HEK293 (cell line): Measurements from ENCODE around the gene SPPL2B.
A peak's percentile ranks its signal among the peaks of the same experiment; 100 is the strongest.

Experiments
- CTCF ChIA-PET: fragments of 350-600 bp; formaldehyde crosslinking; extraction: SDS; loops from one replicate; lab custom pipeline; 2021; ENCODE audit warnings: antibody characterized with exemption; lab: Yijun Ruan, JAX
- POLR2A ChIA-PET: fragments of 300-600 bp; formaldehyde crosslinking; extraction: SDS; loops from one replicate; lab custom pipeline; 2020; ENCODE audit warnings: antibody characterized with exemption, inconsistent platforms; lab: Yijun Ruan, JAX
- H3K27ac ChIP-seq: fragments of 200-500 bp; sonication (Bioruptor generic); 2 replicates; pipeline ENCODE4 v1.5.1; 2014; ENCODE audit warnings: low read depth, low read length, control low read depth, inconsistent platforms; ENCODE audit errors: extremely low read depth
- H3K36me3 ChIP-seq, 2 experiments: fragments of 200-500 bp in 1 of 2; sonication (Bioruptor generic) in 1 of 2; 1 replicate in 1 of 2; 2 replicates in 1 of 2; pipeline ENCODE4 v1.5.1; 2014 to 2017; ENCODE audit warnings: inconsistent platforms in 2 of 2, low read length in 2 of 2; ENCODE audit not compliant: control insufficient read depth in 2 of 2, insufficient read depth in 1 of 2
- H3K4me1 ChIP-seq: fragments of 200-500 bp; sonication (Bioruptor generic); 2 replicates; pipeline ENCODE4 v1.5.1; 2014; ENCODE audit warnings: mild to moderate bottlenecking, low read length, inconsistent platforms; ENCODE audit not compliant: control insufficient read depth, insufficient read depth
- H3K4me3 ChIP-seq: 2 replicates; pipeline ENCODE4 v1.5.1; 2011; ENCODE audit warnings: low read depth, mild to moderate bottlenecking, control low read depth, low read length, moderate library complexity
- H3K9me3 ChIP-seq: fragments of 200-500 bp; sonication (Bioruptor generic); 2 replicates; pipeline ENCODE4 v1.5.1; 2014; ENCODE audit warnings: low read depth, low read length, inconsistent platforms; ENCODE audit not compliant: control insufficient read depth, insufficient read depth
- ATF2 ChIP-seq: fragments of 450-650 bp; formaldehyde crosslinking; IDR thresholded peaks from 2 replicates; pipeline ENCODE4 v1.5.1; 2016; ENCODE audit warnings: missing biosample characterization, missing genetic modification characterization, low read depth
- GLIS1 ChIP-seq: fragments of 450-650 bp; formaldehyde crosslinking; IDR thresholded peaks from 2 replicates; pipeline ENCODE4 v1.5.1; 2016; ENCODE audit warnings: missing biosample characterization, missing genetic modification characterization
- HIC1 ChIP-seq: fragments of 450-650 bp; formaldehyde crosslinking; IDR thresholded peaks from 2 replicates; pipeline ENCODE4 v1.5.1; 2016; ENCODE audit warnings: missing biosample characterization, missing genetic modification characterization
- PBX3 ChIP-seq: sonication (generic); formaldehyde crosslinking; IDR thresholded peaks from 2 replicates; pipeline ENCODE4 v1.8.1; 2022; ENCODE audit warnings: mild to moderate bottlenecking, moderate library complexity, missing genetic modification reagents
- REPIN1 ChIP-seq: fragments of 450-650 bp; formaldehyde crosslinking; IDR thresholded peaks from 2 replicates; pipeline ENCODE4 v1.5.1; 2017; ENCODE audit warnings: missing biosample characterization, missing genetic modification characterization, low read depth
- TRIM28 ChIP-seq: IDR thresholded peaks from 2 replicates; pipeline ENCODE4 v1.6.1; 2011; ENCODE audit warnings: low read length, control low read depth, borderline replicate concordance
- WT1 ChIP-seq: fragments of 450-650 bp; formaldehyde crosslinking; IDR thresholded peaks from 2 replicates; pipeline ENCODE4 v1.5.1; 2016; ENCODE audit warnings: missing biosample characterization, missing genetic modification characterization
- ZBTB8A ChIP-seq: fragments of 450-650 bp; formaldehyde crosslinking; IDR thresholded peaks from 2 replicates; pipeline ENCODE4 v1.5.1; 2016; ENCODE audit warnings: missing biosample characterization, missing genetic modification characterization
- ZNF112 ChIP-seq: fragments of 450-650 bp; formaldehyde crosslinking; IDR thresholded peaks from 2 replicates; pipeline ENCODE4 v1.5.0; 2017; ENCODE audit warnings: missing biosample characterization, missing genetic modification characterization
- ZNF114 ChIP-seq: fragments of 450-650 bp; formaldehyde crosslinking; IDR thresholded peaks from 2 replicates; pipeline ENCODE4 v1.5.0; 2017; ENCODE audit warnings: missing biosample characterization, missing genetic modification characterization
- ZNF214 ChIP-seq: fragments of 450-650 bp; formaldehyde crosslinking; IDR thresholded peaks from 2 replicates; pipeline ENCODE4 v1.5.1; 2017; ENCODE audit warnings: missing biosample characterization, mild to moderate bottlenecking, missing genetic modification characterization, borderline replicate concordance
- ZNF223 ChIP-seq: fragments of 450-650 bp; formaldehyde crosslinking; IDR thresholded peaks from 2 replicates; pipeline ENCODE4 v1.5.1; 2016; ENCODE audit warnings: missing biosample characterization, missing genetic modification characterization
- ZNF239 ChIP-seq: fragments of 450-650 bp; formaldehyde crosslinking; IDR thresholded peaks from 2 replicates; pipeline ENCODE4 v1.5.1; 2016; ENCODE audit warnings: missing biosample characterization, missing genetic modification characterization
- ZNF26 ChIP-seq: fragments of 450-650 bp; formaldehyde crosslinking; IDR thresholded peaks from 2 replicates; pipeline ENCODE4 v1.5.1; 2016; ENCODE audit warnings: missing biosample characterization, missing genetic modification characterization
- ZNF302 ChIP-seq: fragments of 450-650 bp; formaldehyde crosslinking; IDR thresholded peaks from 2 replicates; pipeline ENCODE4 v1.5.1; 2016; ENCODE audit warnings: missing biosample characterization, missing genetic modification characterization, low read depth
- ZNF311 ChIP-seq: fragments of 450-650 bp; formaldehyde crosslinking; IDR thresholded peaks from 2 replicates; pipeline ENCODE4 v1.5.1; 2017; ENCODE audit warnings: missing biosample characterization, missing genetic modification characterization, borderline replicate concordance
- ZNF350 ChIP-seq: fragments of 450-650 bp; formaldehyde crosslinking; IDR thresholded peaks from 2 replicates; pipeline ENCODE4 v1.5.0; 2017; ENCODE audit warnings: missing biosample characterization, mild to moderate bottlenecking, missing genetic modification characterization
- ZNF404 ChIP-seq: fragments of 450-650 bp; formaldehyde crosslinking; IDR thresholded peaks from 2 replicates; pipeline ENCODE4 v1.5.1; 2017; ENCODE audit warnings: missing biosample characterization, missing genetic modification characterization
- ZNF416 ChIP-seq: fragments of 450-650 bp; formaldehyde crosslinking; IDR thresholded peaks from 2 replicates; pipeline ENCODE4 v1.5.1; 2016; ENCODE audit warnings: missing biosample characterization, missing genetic modification characterization
- ZNF544 ChIP-seq: fragments of 450-650 bp; formaldehyde crosslinking; IDR thresholded peaks from 2 replicates; pipeline ENCODE4 v1.5.0; 2017; ENCODE audit warnings: missing biosample characterization, missing genetic modification characterization
- ZNF639 ChIP-seq: fragments of 450-650 bp; formaldehyde crosslinking; IDR thresholded peaks from 2 replicates; pipeline ENCODE4 v1.5.1; 2016; ENCODE audit warnings: missing biosample characterization, missing genetic modification characterization
- ZNF645 ChIP-seq: fragments of 450-650 bp; formaldehyde crosslinking; IDR thresholded peaks from 2 replicates; pipeline ENCODE4; 2016; ENCODE audit warnings: missing biosample characterization, missing genetic modification characterization
- ZNF664 ChIP-seq: fragments of 450-650 bp; formaldehyde crosslinking; IDR thresholded peaks from 2 replicates; pipeline ENCODE4 v1.5.1; 2016; ENCODE audit warnings: missing biosample characterization, missing genetic modification characterization
- ZNF776 ChIP-seq: fragments of 450-650 bp; formaldehyde crosslinking; IDR thresholded peaks from 2 replicates; pipeline ENCODE4 v1.5.0; 2017; ENCODE audit warnings: missing biosample characterization, missing genetic modification characterization, borderline replicate concordance
- ZNF785 ChIP-seq: fragments of 450-650 bp; formaldehyde crosslinking; IDR thresholded peaks from 2 replicates; pipeline ENCODE4 v1.5.1; 2016; ENCODE audit warnings: missing biosample characterization, missing genetic modification characterization
- TF ChIP-seq, protein P1 (sequence below): fragments of 450-650 bp; formaldehyde crosslinking; IDR thresholded peaks from 2 replicates; pipeline ENCODE4 v1.5.1; 2016; ENCODE audit warnings: missing biosample characterization, missing genetic modification characterization

Gene SPPL2B

GRCh38 chr19:2326699-2327360, 1.7 kb upstream of the SPPL2B start (continued):
- TF ChIP-seq ZBTB8A (tag by site-specific recombination): no peak
- TF ChIP-seq ZNF302: no peak
- no peak for TF ChIP-seq ZNF112 (tag by site-specific recombination)
- TF ChIP-seq ZNF639 (tag by site-specific recombination): no peak
- TF ChIP-seq PBX3: no peak
- no peak for TF ChIP-seq ATF2 (tag by site-specific recombination)
- no peak for TF ChIP-seq ZNF26 (tag by site-specific recombination)
- no peak for TF ChIP-seq ZNF214 (tag by site-specific recombination)

- H3K36me3 ChIP-seq: peaks cover 4 to 34% of the 10 kb centered on the region in 2 experiments; a peak in 2 of 3 replicates
- peak overlapping the region; percentile 92 for H3K4me3 ChIP-seq
- H3K27ac ChIP-seq: peak overlapping the region; percentile 90
- H3K9me3 ChIP-seq: no peaks in the 10 kb centered on the region
- H3K4me1 ChIP-seq: peaks cover 14% of the 10 kb centered on the region
- ChIA-PET CTCF (interaction anchor here (0.6 to 1.7 kb wide), 3 partner anchors 36 to 170 kb away, joined by 3 to 4 read pairs (median 4); no protein-coding TSS in a partner anchor), POLR2A (interaction anchor here (0.7 to 1.7 kb wide), 9 partner anchors 9 to 148 kb away, joined by 3 to 6 read pairs (median 4); partner anchors contain the start of gene GADD45B)
- TF ChIP-seq REPIN1 (tag by site-specific recombination) (no peak), ZNF776 (no peak), ZNF645 (tag by site-specific recombination) (no peak), ZNF544 (no peak), ZNF785 (tag by site-specific recombination) (no peak), ZNF239 (tag by site-specific recombination) (no peak), ZNF664 (no peak), HIC1 (tag by site-specific recombination) (no peak), ZNF223 (tag by site-specific recombination) (no peak), TRIM28 (0 out of 2 replicates have a peak, but pooled peaks have one; percentile 6), ZNF114 (tag by site-specific recombination) (no peak), ZNF350 (no peak), ZNF311 (tag by site-specific recombination) (no peak), GLIS1 (tag by site-specific recombination) (peak; percentile 86), ZNF404 (tag by site-specific recombination) (no peak), ZNF416 (no peak), WT1 (no peak)
- TF ChIP-seq, protein P1, sequence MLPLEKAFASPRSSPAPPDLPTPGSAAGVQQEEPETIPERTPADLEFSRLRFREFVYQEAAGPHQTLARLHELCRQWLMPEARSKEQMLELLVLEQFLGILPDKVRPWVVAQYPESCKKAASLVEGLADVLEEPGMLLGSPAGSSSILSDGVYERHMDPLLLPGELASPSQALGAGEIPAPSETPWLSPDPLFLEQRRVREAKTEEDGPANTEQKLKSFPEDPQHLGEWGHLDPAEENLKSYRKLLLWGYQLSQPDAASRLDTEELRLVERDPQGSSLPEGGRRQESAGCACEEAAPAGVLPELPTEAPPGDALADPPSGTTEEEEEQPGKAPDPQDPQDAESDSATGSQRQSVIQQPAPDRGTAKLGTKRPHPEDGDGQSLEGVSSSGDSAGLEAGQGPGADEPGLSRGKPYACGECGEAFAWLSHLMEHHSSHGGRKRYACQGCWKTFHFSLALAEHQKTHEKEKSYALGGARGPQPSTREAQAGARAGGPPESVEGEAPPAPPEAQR: no peak
Observed at GRCh38 chr19:2327773-2328400, 597 bp upstream of the SPPL2B start.
